Measurements from ENCODE around the gene CNPY1.

GRCh38 chr7:155576900-155577508 is 30.6 kb upstream of the CNPY1 start:
- no peak for TF ChIP-seq TAF1 (IDR thresholded peaks at IDR 0.05; ENCODE audit: low read depth)
- TF ChIP-seq EP300 (IDR thresholded peaks at IDR 0.05; ENCODE audit: borderline replicate concordance): no peak
- TF ChIP-seq CEBPB (IDR thresholded peaks at IDR 0.05): no peak
- TF ChIP-seq EGR1 (IDR thresholded peaks at IDR 0.05): no peak
- TF ChIP-seq CREB1 (IDR thresholded peaks at IDR 0.05; ENCODE audit: low read depth): no peak
